Lung (tissue), 12 donors: Measurements from ENCODE around the gene RBM33. TPM values are rescaled to one million over a fixed set of nuclear protein-coding genes. Genes with fewer than 3 reads are reported as not detected.

Experiments
- ATAC-seq: fragments of 200-7000 bp; cut with Tn5 transposase; one replicate; pipeline ENCODE4 v1.9.1; 2020; ENCODE audit warnings: moderate number of reproducible peaks; ENCODE audit not compliant: insufficient read depth, low FRiP score
- DNase-seq, 3 donors: peaks; one replicate each; pipeline ENCODE4 v3.0.0-alpha.2; 2013 to 2017
- H3K27ac ChIP-seq, 2 donors: one replicate each; pipeline ENCODE4 v1.5.1; 2013; ENCODE audit warnings: mild to moderate bottlenecking in 2 of 2, moderate library complexity in 2 of 2, control low read depth in 1 of 2, inconsistent platforms in 1 of 2, low read depth in 1 of 2, low read length in 1 of 2
- H3K27me3 ChIP-seq, 3 donors: one replicate each; pipeline ENCODE4 v1.5.1; 2013; ENCODE audit warnings: low read length in 2 of 3; ENCODE audit not compliant: control insufficient read depth in 3 of 3, insufficient read depth in 3 of 3
- H3K36me3 ChIP-seq, 4 donors: one replicate each; pipeline ENCODE4 v1.5.1; 2013; ENCODE audit warnings: low read length in 4 of 4, mild to moderate bottlenecking in 1 of 4, moderate library complexity in 1 of 4; ENCODE audit not compliant: control insufficient read depth in 4 of 4, insufficient read depth in 4 of 4
- H3K4me1 ChIP-seq, 5 donors: one replicate each; pipeline ENCODE4 v1.5.1; 2013; ENCODE audit warnings: low read length in 5 of 5, mild to moderate bottlenecking in 2 of 5, moderate library complexity in 1 of 5; ENCODE audit not compliant: control insufficient read depth in 5 of 5, insufficient read depth in 5 of 5
- H3K4me3 ChIP-seq: one replicate; pipeline ENCODE4 v1.5.1; 2013; ENCODE audit warnings: mild to moderate bottlenecking, control low read depth, moderate library complexity
- H3K9ac ChIP-seq, 2 donors: one replicate each; pipeline ENCODE4 v1.5.1; 2013; ENCODE audit warnings: low read length in 2 of 2, control low read depth in 1 of 2; ENCODE audit not compliant: insufficient read depth in 1 of 2
- H3K9me3 ChIP-seq, 4 donors: one replicate each; pipeline ENCODE4 v1.5.1; 2013; ENCODE audit warnings: low read length in 3 of 4, mild to moderate bottlenecking in 1 of 4, moderate library complexity in 1 of 4; ENCODE audit not compliant: control insufficient read depth in 4 of 4, insufficient read depth in 3 of 4
- WGBS, 2 donors: extraction: QIAGEN DNeasy Blood & Tissue Kit; methylation state at CpG; one replicate each; pipeline ENCODE4 v1.1.7; 2013; 5-methylcytosine and 5-hydroxymethylcytosine counted together
- polyA plus RNA-seq, 2 donors: library from polyadenylated mRNA; stranded (reverse); fragments of 200-250 nt; gene quantifications; one replicate each; pipeline ENCODE4 v1.2.1, GENCODE V29; 2013
- total RNA-seq, 2 donors: library from RNA; depleted of rRNA in 1 of 2; stranded (reverse); fragments of >200 nt in 1 of 2; gene quantifications; one replicate each; pipeline ENCODE4 v1.2.1, GENCODE V29; 2014 to 2021
- TF ChIP-seq, protein P1 (sequence below): IDR thresholded peaks from 2 replicates; pipeline ENCODE4 v1.5.1; 2012; ENCODE audit warnings: mild to moderate bottlenecking; ENCODE audit errors: control extremely low read depth, extremely low read depth
- donor health status: control.
- donor health status: control.
- donor health status: Bipolar disorder and iron deficiency.
- donor health status: healthy.
- donor health status: DM: yes; HTN: yes; CAD: no.

The RBM33 gene
- total and polyA plus RNA-seq, 4 donors: 15.3 to 99.6 (median 43.2) TPM

DNA sequence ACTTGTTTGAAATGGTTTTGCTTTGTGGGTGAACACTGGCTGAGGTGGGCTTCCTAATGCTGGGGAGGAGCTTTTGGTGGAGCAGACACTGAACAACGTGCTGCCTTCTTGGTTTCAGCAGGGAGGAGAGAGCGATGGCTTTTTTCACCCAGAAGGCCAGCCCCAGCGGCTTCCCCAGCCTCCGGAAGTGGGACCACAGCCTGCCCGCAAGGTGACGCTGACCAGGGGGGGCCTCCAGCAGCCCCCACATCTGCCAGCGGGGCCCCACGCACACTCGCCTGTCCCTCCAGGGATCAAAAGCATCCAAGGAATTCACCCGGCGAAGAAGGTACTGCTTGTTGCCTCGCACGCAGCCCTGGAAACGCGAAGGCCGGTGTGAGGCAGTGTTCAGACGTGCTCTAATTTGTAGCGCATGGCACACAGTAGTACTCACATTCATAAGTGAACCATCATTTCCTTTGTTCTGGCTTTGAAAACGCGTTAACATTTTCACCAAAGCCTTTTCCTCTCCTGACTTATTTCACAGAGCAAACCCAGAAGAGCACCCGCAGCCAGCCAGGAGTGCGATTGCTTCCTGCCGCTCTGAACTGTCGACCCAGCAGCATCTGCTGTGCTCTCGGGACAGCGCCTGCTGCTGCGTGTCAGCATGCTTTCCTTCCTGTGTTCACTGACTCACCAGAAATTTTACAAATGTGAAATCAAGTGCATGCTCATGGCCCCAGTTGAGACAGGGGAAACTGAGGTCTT lies 119.4 kb downstream of the RBM33 start:
- peaks cover 12 to 31% (median 23%) of the 10 kb centered on the region in 4 donors for H3K36me3 ChIP-seq
- H3K9ac ChIP-seq: no peak overlapping the region
- no peak overlapping the region for H3K4me3 ChIP-seq
- 29 to 54% methylated on average over 27 of the region's 27 CpGs for WGBS, 2 donors
- no peaks in the 10 kb centered on the region for H3K9me3 ChIP-seq
- peaks cover 5 to 23% (median 15%) of the 10 kb centered on the region in 5 donors for H3K4me1 ChIP-seq
- DNase-seq (peak; percentile 48 to 65 (median 57)), ATAC-seq (no peak)
- TF ChIP-seq, protein P1, sequence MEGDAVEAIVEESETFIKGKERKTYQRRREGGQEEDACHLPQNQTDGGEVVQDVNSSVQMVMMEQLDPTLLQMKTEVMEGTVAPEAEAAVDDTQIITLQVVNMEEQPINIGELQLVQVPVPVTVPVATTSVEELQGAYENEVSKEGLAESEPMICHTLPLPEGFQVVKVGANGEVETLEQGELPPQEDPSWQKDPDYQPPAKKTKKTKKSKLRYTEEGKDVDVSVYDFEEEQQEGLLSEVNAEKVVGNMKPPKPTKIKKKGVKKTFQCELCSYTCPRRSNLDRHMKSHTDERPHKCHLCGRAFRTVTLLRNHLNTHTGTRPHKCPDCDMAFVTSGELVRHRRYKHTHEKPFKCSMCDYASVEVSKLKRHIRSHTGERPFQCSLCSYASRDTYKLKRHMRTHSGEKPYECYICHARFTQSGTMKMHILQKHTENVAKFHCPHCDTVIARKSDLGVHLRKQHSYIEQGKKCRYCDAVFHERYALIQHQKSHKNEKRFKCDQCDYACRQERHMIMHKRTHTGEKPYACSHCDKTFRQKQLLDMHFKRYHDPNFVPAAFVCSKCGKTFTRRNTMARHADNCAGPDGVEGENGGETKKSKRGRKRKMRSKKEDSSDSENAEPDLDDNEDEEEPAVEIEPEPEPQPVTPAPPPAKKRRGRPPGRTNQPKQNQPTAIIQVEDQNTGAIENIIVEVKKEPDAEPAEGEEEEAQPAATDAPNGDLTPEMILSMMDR: no peak
- H3K27ac ChIP-seq: peak overlapping the region; percentile 27 to 50
- H3K27me3 ChIP-seq: no peaks in the 10 kb centered on the region

DNA sequence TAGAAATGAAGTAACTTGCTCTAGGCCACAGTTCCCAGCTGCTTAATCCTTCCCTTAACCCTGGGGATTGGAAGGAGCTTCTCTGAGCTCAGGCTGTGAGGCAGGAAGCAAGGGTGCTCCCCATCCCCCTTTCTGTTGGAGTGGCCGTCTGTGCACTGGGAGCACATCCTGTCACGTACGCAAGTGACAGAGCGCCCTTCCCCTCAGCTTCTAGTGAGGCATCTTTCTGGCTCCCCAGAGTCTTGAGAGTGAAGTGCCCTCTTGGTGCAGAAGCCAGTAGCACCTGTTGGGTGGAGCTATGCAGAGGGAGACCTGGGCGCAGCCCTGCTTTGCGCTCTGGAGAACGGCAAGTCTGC lies 120.0 kb downstream of the RBM33 start:
- H3K36me3 ChIP-seq: peaks cover 16 to 34% (median 27%) of the 10 kb centered on the region in 4 donors
- ATAC-seq: no peak
- no peak overlapping the region for H3K4me3 ChIP-seq
- TF ChIP-seq, protein P1: no peak
- DNase-seq: peak; percentile 48 to 67 (median 49)
- WGBS, 2 donors: 43 to 61% methylated on average over 7 of the region's 7 CpGs
- H3K4me1 ChIP-seq: peaks cover 5 to 23% (median 15%) of the 10 kb centered on the region in 5 donors
- H3K9ac ChIP-seq: no peak overlapping the region
- H3K27me3 ChIP-seq: no peaks in the 10 kb centered on the region
- H3K27ac ChIP-seq: peak overlapping the region; percentile 27 to 33
- H3K9me3 ChIP-seq: no peaks in the 10 kb centered on the region

DNA sequence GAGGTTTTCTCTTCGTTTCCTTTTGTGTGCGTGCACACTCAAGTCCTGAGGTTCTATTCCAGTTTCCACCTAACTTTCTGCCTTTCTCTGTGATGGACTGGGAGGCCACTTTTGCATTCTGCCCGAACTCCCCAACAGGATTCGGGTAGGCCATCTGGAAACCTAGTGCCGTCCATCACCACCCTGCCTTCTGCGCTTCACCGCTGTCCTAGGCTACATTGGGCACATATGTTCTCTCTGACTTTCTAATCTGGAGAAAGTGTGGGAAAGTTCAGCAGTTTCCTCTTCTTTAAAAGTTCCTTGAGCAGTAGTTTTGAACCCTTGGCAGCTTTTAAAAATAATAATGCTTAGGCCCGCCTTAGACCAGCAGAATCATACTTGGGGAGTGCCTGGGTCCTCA lies 121.0 kb downstream of the RBM33 start:
- H3K9ac ChIP-seq: no peak overlapping the region
- peaks cover 5 to 21% (median 15%) of the 10 kb centered on the region in 5 donors for H3K4me1 ChIP-seq

More for the DNA sequence above, 121.0 kb downstream of the RBM33 start:
- no peak for ATAC-seq
- TF ChIP-seq, protein P1: no peak
- 84 to 95% methylated on average over 8 of the region's 8 CpGs for WGBS, 2 donors
- H3K36me3 ChIP-seq: peaks cover 16 to 37% (median 34%) of the 10 kb centered on the region in 4 donors
- no peak overlapping the region for H3K27ac ChIP-seq
- DNase-seq: no peak
- H3K4me3 ChIP-seq: no peak overlapping the region
- no peaks in the 10 kb centered on the region for H3K9me3 ChIP-seq
- no peaks in the 10 kb centered on the region for H3K27me3 ChIP-seq
